Glutamatergic neuron (in vitro differentiated cells): Measurements from ENCODE around the gene WDHD1. TPM values are rescaled to one million over a fixed set of nuclear protein-coding genes. Genes with fewer than 3 reads are reported as not detected.
"Not testable (repeated sequence)": the region's sequence is repeated elsewhere in the genome, so short reads cannot be mapped to it uniquely, and the experiment has no call there.

Experiments
- DNase-seq: peaks from one replicate; pipeline ENCODE4 v3.0.0; 2022
- H3K27ac Mint-ChIP-seq: one replicate; pipeline ENCODE4 v1.8.0; 2020; ENCODE audit warnings: mild to moderate bottlenecking, mixed read lengths, inconsistent platforms; ENCODE audit not compliant: unreplicated experiment
- H3K27me3 Mint-ChIP-seq: one replicate; pipeline ENCODE4 v1.8.0; 2020; ENCODE audit warnings: mild to moderate bottlenecking, moderate library complexity, mixed read lengths, inconsistent platforms; ENCODE audit not compliant: unreplicated experiment
- H3K36me3 Mint-ChIP-seq: one replicate; pipeline ENCODE4 v1.8.0; 2020; ENCODE audit warnings: mild to moderate bottlenecking, mixed read lengths, inconsistent platforms; ENCODE audit not compliant: unreplicated experiment
- H3K4me1 Mint-ChIP-seq: one replicate; pipeline ENCODE4 v1.8.0; 2020; ENCODE audit warnings: mild to moderate bottlenecking, low read depth, mixed read lengths, inconsistent platforms; ENCODE audit not compliant: unreplicated experiment
- H3K4me3 Mint-ChIP-seq: one replicate; pipeline ENCODE4 v1.8.0; 2020; ENCODE audit warnings: mild to moderate bottlenecking, mixed read lengths, inconsistent platforms; ENCODE audit not compliant: unreplicated experiment
- H3K9me3 Mint-ChIP-seq: one replicate; pipeline ENCODE4 v1.8.0; 2020; ENCODE audit warnings: mild to moderate bottlenecking, moderate library complexity, mixed read lengths, inconsistent platforms; ENCODE audit not compliant: unreplicated experiment
- CTCF ChIP-seq: fragments of 200-600 bp; sonication (generic); IDR thresholded peaks from one replicate; pipeline ENCODE4 v1.5.0; 2021; ENCODE audit not compliant: partially characterized antibody, unreplicated experiment
- total RNA-seq: library from RNA; stranded (reverse); fragmentation: NEBNext Ultra II Directional; extraction: Animal tissue kit (Norgen Biotek cat#: 25700); gene quantifications from one replicate; pipeline ENCODE4 v1.2.1, GENCODE V29; 2021; ENCODE audit not compliant: unreplicated experiment

The WDHD1 gene
- total RNA-seq, 1 donor from 2014 or later: 13.9 TPM

GRCh38 chr14:54899573-54899972, 127.3 kb downstream of the WDHD1 start:
- Mint-ChIP-seq H3K27me3 (peaks cover 6% of the 10 kb centered on the region), H3K4me1 (no peaks in the 10 kb centered on the region), H3K9me3 (peaks cover 2% of the 10 kb centered on the region), H3K36me3 (no peaks in the 10 kb centered on the region), H3K27ac (no peak overlapping the region), H3K4me3 (no peak overlapping the region)
- DNase-seq: no peak
- TF ChIP-seq CTCF: no peak

GRCh38 chr14:54897809-54898555, 128.9 kb downstream of the WDHD1 start:
- not testable (repeated sequence) for H3K4me3 Mint-ChIP-seq, H3K4me1 Mint-ChIP-seq, H3K27ac Mint-ChIP-seq, H3K27me3 Mint-ChIP-seq, H3K36me3 Mint-ChIP-seq, DNase-seq, H3K9me3 Mint-ChIP-seq

GRCh38 chr14:54895683-54896082, 131.2 kb downstream of the WDHD1 start:
- Mint-ChIP-seq H3K27me3 (peaks cover 2% of the 10 kb centered on the region), H3K4me1 (no peaks in the 10 kb centered on the region), H3K9me3 (peaks cover 2% of the 10 kb centered on the region), H3K4me3 (no peak overlapping the region), H3K36me3 (no peaks in the 10 kb centered on the region), H3K27ac (no peak overlapping the region)
- no peak for DNase-seq
- TF ChIP-seq CTCF: no peak

GRCh38 chr14:54894995-54895394, 131.9 kb downstream of the WDHD1 start:
- no peak for DNase-seq
- H3K27me3 Mint-ChIP-seq: peaks cover 2% of the 10 kb centered on the region
- no peak for TF ChIP-seq CTCF
- H3K4me1 Mint-ChIP-seq: no peaks in the 10 kb centered on the region
- no peak overlapping the region for H3K4me3 Mint-ChIP-seq
- H3K9me3 Mint-ChIP-seq: peaks cover 2% of the 10 kb centered on the region
- H3K36me3 Mint-ChIP-seq: no peaks in the 10 kb centered on the region
- H3K27ac Mint-ChIP-seq: no peak overlapping the region

GRCh38 chr14:54893151-54893760, 133.6 kb downstream of the WDHD1 start:
- Mint-ChIP-seq H3K27ac (no peak overlapping the region), H3K4me3 (no peak overlapping the region), H3K27me3 (peaks cover 2% of the 10 kb centered on the region), H3K36me3 (no peaks in the 10 kb centered on the region), H3K4me1 (no peaks in the 10 kb centered on the region), H3K9me3 (peaks cover 6% of the 10 kb centered on the region)
- no peak for DNase-seq
- TF ChIP-seq CTCF: peak; percentile 86
